Left colon (tissue), 2 donors: ENCODE results near the gene CDCA4. TPM values are rescaled to one million over a fixed set of nuclear protein-coding genes. Genes with fewer than 3 reads are reported as not detected.

Experiments
- ATAC-seq: fragments of 200-7000 bp; cut with Tn5 transposase; one replicate; pipeline ENCODE4 v1.9.1; 2020; ENCODE audit warnings: mild to moderate bottlenecking, moderate library complexity
- DNase-seq, 2 donors: peaks; one replicate each; pipeline ENCODE4 v3.0.0-alpha.2; 2020
- intact Hi-C, 2 donors: fragments of 100-400 bp; cut with DNase I in 1 of 2; cut with micrococcal nuclease in 1 of 2; formaldehyde crosslinking; loops; one replicate each; pipeline versions ENCODE4 v1.11.2 to v1.14.0; 2022; cut with DNase I, micrococcal nuclease
- total RNA-seq, 2 donors: library from RNA; stranded (reverse); fragmentation: NEBNext Ultra II Directional; extraction: Animal tissue kit (Norgen Biotek cat#: 25700); gene quantifications; one replicate each; pipeline ENCODE4 v1.2.1, GENCODE V29; 2021
- donor health status: DM: no; HTN: no; CAD: no.
- donor health status: DM: yes; HTN: yes; CAD: no.

Gene CDCA4
- total RNA-seq, 2 donors from 2014 or later, result 5.2 to 6.5 TPM

GRCh38 chr14:104981699-104982541, 39.0 kb downstream of the CDCA4 start:
- ATAC-seq (no peak), DNase-seq (no peak)
- intact Hi-C loops, result no loop called here

DNA sequence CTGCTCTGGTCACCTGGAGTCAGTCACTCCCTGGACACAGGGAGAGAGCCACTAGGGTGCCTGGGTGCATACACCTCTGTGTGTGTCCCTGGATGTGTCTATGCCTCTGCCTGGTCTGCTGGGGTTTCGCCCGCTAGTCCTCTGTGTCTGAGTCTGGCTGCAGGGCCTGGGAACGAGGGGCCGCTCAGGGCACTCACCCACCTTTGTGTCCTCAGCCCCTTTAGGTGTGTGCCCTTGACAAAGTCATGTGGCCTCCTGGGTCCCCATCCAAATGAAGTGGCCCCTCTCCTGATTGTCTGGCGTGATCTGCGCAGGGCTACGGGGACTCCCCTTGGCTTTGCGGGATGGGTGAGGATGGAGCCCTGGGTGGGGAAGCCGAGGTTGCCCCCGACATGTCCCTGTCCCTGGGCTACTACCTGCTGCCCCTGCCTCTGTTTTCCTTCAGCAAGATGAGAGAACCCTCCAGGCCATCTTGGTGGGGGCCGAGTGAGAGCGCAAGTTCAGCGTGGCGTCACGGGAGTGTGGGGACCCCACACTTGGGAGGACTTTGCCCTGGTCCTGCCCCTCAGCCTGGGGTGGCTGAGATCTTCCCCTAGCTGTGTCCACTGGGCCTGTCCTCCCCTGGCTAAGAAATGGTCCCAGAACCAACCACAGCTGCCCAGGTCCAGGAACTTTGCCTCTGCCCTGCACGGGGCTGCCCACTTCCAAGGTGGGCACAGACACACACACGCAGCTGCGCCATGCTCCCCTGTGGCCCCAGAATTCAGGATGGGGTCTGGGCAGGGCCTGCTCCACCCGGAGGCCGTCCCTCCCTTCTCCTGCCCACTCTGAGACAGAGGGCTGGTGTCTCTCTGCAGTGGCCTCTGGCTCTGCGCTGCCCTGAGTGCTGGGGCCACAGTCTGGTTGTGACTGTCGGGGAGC, 40.0 kb downstream of the CDCA4 start:
- no peak for DNase-seq
- no peak for ATAC-seq
- intact Hi-C loops, result no loop called here

GRCh38 chr14:104979758-104980610, 40.9 kb downstream of the CDCA4 start:
- DNase-seq (peak in 1 of 2 donors; percentile 52), ATAC-seq (no peak)
- intact Hi-C loops, result loop anchor here in 1 of 2 donors (5.0 kb wide), 1 partner anchor 62 kb away; no protein-coding TSS in a partner anchor

DNA sequence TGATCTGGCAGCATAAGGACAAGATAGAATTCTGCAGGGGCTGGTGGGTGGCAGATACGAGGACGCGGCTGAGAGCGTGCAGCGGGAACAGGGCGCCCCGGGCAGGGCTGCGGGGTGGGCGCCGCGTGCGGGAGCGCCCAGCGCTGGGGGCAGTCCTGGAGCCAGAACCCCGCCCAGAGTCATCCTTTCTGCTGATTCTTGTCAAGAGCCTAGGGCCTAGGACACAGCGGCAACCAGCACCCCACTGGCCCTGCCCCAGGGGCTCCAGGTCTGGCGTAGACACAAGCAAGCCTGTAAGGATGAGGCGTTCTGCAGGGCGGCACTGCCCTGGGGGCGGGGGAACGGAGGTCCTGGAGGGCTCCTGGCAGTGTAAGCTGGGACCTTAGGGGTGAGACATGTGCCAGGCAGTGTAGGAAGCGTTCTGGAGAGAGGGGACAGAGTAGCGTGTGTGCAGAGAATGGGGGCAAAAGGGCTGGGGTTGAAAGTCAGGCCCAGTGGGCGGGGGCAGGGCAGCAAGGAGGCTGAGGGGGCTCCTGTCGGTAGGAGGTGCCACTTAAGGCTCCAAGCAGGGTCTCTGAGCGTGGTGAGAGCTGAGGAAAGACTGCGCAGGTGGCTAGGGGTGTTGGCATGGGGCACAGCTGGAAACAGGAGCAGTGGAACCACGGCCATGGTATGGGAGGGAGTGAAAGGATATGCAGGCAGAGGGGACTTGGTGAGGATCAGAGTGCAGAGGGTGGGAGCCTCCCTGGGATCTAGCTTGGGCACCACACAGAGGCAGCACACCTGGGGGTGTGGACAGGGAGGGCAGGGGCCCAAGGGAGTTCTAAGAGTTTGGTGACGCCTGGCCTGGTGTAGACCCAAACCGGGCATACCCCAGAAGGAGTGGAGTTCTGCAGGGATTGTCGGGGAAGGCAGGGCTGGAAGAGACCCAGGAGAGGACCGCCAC, 41.9 kb downstream of the CDCA4 start:
- intact Hi-C loops, result loop anchor here in 1 of 2 donors (5.0 kb wide), 1 partner anchor 63 kb away; no protein-coding TSS in a partner anchor
- DNase-seq, result no peak

GRCh38 chr14:104977681-104978653, 42.9 kb downstream of the CDCA4 start, which contains the start of gene AHNAK2:
Gene AHNAK2 (minus strand): TSS chr14:104978374. CDS start chr14:104978237, 137 bp downstream.
- DNase-seq, result peak; percentile 77 to 86
- intact Hi-C loops, result loop anchor here (2.0 to 5.0 kb wide), 2 partner anchors 64 to 67 kb away; no protein-coding TSS in a partner anchor
- peak; percentile 79 for ATAC-seq

More for the DNA sequence above, 41.9 kb downstream of the CDCA4 start:
- ATAC-seq, result no peak

GRCh38 chr14:104977008-104977680, 43.7 kb downstream of the CDCA4 start:
- intact Hi-C loops, result loop anchor here (2.0 to 5.0 kb wide), 2 partner anchors 65 to 68 kb away; no protein-coding TSS in a partner anchor
- DNase-seq, result no peak

DNA sequence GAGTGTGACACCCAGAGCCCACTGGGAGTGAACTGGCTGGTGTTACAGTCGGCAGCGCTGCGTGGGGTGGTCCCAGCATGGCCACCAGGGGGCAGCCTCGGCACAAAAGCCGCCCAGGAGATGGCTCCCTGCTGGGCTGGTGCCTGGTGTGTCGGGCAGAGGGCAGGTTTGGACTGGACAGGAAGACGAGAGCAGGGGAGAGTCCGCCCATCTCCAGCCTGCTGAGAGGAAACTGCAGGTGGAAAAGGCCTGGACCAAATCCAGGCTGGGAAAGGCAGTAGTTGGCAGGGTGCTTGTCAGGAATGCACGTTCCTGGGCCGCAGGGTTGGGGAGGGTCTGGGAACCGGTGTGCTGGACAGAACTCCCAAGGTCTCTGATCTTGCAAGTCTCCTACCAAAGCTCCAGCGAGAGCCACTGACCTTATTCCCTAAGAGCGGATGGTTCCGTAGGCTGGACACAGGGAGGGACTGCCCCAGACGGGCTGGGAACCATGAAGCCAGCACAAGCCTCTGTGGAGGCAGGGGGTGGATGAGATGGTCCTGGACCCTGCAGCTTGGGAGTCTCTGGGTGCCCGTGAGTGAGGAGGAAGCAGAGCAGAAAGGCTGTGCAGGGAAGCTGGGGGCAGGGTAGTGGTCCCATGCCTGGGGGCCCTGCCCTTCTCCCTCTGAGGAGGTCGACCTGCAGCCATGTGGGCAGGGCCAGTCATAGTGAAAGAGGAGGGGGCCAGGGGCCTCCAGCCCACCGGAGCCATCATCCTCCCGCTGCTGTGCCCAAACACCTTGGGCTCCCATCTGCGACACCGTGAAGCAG, 44.5 kb downstream of the CDCA4 start:
- DNase-seq (peak; percentile 87 to 90), ATAC-seq (peak; percentile 55)
- intact Hi-C loops, result loop anchor here (2.0 to 5.0 kb wide), 2 partner anchors 66 to 68 kb away; no protein-coding TSS in a partner anchor

More at GRCh38 chr14:104977008-104977680, 43.7 kb downstream of the CDCA4 start:
- no peak for ATAC-seq

DNA sequence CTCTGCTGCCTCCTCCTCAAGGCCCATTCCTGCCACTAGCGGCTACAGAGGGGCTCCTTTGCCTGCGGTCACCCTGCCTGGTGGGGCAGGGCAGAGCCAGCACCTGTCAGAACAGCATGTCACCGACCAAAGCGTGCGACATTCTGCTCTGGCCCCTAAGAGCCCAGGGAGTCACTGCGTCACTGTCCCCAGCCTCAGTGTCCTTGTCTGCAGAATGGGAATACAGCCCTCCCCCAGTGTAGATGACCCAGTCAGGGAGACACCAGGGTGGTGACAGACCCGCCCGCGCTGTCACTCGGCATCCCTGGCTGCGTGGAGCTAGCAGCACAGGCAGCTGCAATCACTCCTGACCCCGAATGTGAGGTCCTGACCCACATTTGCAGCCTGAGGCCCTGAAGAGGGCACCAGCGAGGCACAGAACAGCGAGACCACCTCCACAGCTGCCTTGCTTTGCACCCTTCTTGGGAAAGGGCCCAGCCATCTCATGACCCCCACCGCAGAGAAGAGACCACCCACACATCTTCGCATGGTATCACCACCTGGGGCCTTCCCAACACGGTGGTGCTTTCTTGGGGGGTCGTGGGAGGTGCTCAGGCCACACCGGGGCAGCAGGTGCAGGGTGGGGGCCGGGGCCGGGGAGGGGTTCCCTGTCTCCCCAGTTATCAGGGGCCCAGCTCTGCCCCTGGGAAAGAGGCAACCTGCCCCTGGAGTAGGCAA, 45.2 kb downstream of the CDCA4 start:
- DNase-seq, result no peak
- intact Hi-C loops, result loop anchor here (2.0 to 5.0 kb wide), 2 partner anchors 67 to 69 kb away; no protein-coding TSS in a partner anchor
- no peak for ATAC-seq

DNA sequence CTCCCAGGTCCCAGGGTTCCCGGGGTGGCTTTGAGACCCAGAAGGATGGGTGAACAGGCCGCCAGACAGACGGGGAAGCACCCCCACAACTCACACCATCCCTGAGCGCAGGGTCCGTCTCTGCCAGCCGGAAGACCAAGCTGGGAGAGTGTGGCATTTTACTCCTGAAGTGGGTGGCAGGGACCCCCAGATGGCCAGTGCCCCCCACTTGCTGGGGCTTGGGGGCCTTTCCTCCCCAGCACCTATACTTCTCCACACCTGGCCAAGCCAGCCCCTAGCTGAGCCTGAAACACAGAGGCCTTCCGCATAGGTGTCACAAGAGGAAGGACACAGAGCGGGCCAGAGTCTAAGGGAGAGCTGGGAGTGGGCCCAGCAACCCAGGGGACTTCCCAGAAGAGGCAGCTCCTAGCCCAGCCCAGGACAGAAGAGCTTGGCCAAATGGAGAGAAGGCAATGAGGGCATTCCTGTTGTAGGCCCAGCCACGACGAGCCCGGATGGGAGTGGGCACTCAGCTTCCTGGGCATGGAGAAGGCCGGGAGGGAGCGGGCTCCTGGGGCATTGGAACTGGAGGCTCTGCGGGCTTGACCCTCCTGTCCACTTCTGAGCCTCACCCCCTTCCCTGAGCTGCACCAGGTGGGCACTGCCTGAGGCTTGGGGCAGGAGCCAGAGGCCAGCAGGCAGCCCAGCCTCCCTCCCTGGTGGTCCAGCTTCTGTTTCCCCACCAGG, 46.1 kb downstream of the CDCA4 start:
- intact Hi-C loops, result loop anchor here in 1 of 2 donors (5.0 kb wide), 1 partner anchor 67 kb away; no protein-coding TSS in a partner anchor
- ATAC-seq, result no peak

DNA sequence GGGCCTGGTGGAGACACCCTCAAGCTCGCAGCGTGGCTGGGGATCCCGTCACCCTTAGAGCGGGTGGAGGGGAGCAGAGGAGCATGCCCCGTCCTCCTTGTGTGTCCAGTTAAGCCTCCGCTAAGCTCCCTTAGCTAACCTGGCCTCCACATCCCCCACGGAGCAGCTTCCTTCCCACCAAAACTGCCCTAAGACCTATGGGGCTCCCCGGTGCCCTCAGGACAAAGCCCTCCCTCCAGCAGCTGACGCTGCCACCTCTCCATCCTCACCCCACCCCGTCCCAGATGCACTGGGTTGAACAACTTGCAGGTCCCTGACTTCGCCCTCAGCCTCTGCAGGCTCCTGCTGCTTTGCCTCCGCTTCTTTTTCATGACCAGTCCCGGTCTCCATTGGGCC, 46.7 kb downstream of the CDCA4 start:
- ATAC-seq, result no peak
- DNase-seq, result no peak
- intact Hi-C loops, result no loop called here

More for the DNA sequence above, 46.1 kb downstream of the CDCA4 start:
- peak in 1 of 2 donors; percentile 26 for DNase-seq

GRCh38 chr14:104973385-104974145, 47.3 kb downstream of the CDCA4 start:
- ATAC-seq (no peak), DNase-seq (peak; percentile 37 to 68)
- intact Hi-C loops, result no loop called here

DNA sequence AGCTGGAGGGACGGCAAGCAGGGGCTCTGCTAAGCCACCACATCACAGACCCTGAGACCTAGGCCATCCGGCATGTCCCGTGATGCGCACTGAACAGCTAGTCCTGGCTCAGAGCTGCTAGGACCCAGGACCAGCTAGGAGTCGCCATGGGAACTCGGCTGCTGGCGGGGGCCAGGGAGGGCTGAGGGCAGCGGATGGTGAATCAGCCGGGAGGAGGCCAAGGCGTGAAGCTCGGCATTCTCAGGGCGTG, 47.8 kb downstream of the CDCA4 start:
- intact Hi-C loops, result no loop called here
- DNase-seq, result peak; percentile 66 to 88

More for the DNA sequence above, 47.8 kb downstream of the CDCA4 start:
- peak; percentile 59 for ATAC-seq
